GM23248 (cell line): ENCODE data around the gene ARPC5. TPM values are rescaled to one million over a fixed set of nuclear protein-coding genes. Genes with fewer than 3 reads are reported as not detected.

Experiments used
- DNase-seq: peaks from one replicate; pipeline ENCODE4 v3.0.0-alpha.2; 2015
- H2AFZ ChIP-seq: fragments of 200-600 bp; sonication (generic); 2 replicates; pipeline ENCODE4 v1.6.1; 2016; ENCODE audit warnings: antibody characterized with exemption
- H3F3A ChIP-seq: fragments of 200-600 bp; sonication (generic); 2 replicates; pipeline ENCODE4 v1.6.1; 2016; ENCODE audit warnings: mild to moderate bottlenecking, antibody characterized with exemption, mixed run types; ENCODE audit not compliant: insufficient read depth
- H3K27ac ChIP-seq: fragments of 200-600 bp; sonication (generic); 2 replicates; pipeline ENCODE4 v1.5.1; 2016; ENCODE audit warnings: mild to moderate bottlenecking
- H3K27me3 ChIP-seq: fragments of 200-600 bp; sonication (generic); replicated peaks from 2 replicates; pipeline ENCODE4 v1.6.1; 2016; ENCODE audit warnings: mild to moderate bottlenecking; ENCODE audit not compliant: insufficient read depth
- H3K36me3 ChIP-seq: fragments of 200-600 bp; sonication (generic); 2 replicates; pipeline ENCODE4 v1.6.1; 2016; ENCODE audit warnings: low read depth, mild to moderate bottlenecking
- H3K4me1 ChIP-seq: fragments of 200-600 bp; sonication (generic); 2 replicates; pipeline ENCODE4 v1.6.1; 2016; ENCODE audit warnings: mild to moderate bottlenecking; ENCODE audit not compliant: insufficient read depth
- H3K4me2 ChIP-seq: fragments of 200-600 bp; sonication (generic); one replicate; pipeline ENCODE4 v1.6.1; 2016; ENCODE audit warnings: mild to moderate bottlenecking; ENCODE audit not compliant: unreplicated experiment
- H3K4me3 ChIP-seq: fragments of 200-600 bp; sonication (generic); 2 replicates; pipeline ENCODE4 v1.5.1; 2016; ENCODE audit warnings: mild to moderate bottlenecking
- H3K79me2 ChIP-seq: fragments of 200-600 bp; sonication (generic); 2 replicates; pipeline ENCODE4 v1.6.1; 2016; ENCODE audit warnings: mild to moderate bottlenecking; ENCODE audit not compliant: insufficient read depth
- H3K9ac ChIP-seq: fragments of 200-600 bp; sonication (generic); 2 replicates; pipeline ENCODE4 v1.6.1; 2016; ENCODE audit warnings: mild to moderate bottlenecking
- H3K9me2 ChIP-seq: fragments of 200-600 bp; sonication (generic); 2 replicates; pipeline ENCODE4 v1.6.1; 2016; ENCODE audit warnings: mixed run types, mild to moderate bottlenecking, moderate library complexity; ENCODE audit not compliant: insufficient read depth
- H3K9me3 ChIP-seq: fragments of 200-600 bp; sonication (generic); one replicate; pipeline ENCODE4 v1.6.1; 2017; ENCODE audit warnings: low read depth
- H4K20me1 ChIP-seq: fragments of 200-600 bp; sonication (generic); 2 replicates; pipeline ENCODE4 v1.6.0; 2016; ENCODE audit not compliant: insufficient read depth
- EZH2 ChIP-seq: fragments of 200-600 bp; sonication (generic); IDR thresholded peaks from 2 replicates; pipeline ENCODE4 v1.6.1; 2018; ENCODE audit warnings: antibody characterized with exemption, mild to moderate bottlenecking; ENCODE audit not compliant: insufficient read depth, poor library complexity, severe bottlenecking
- EZH2phosphoT487 ChIP-seq: fragments of 200-600 bp; sonication (generic); IDR thresholded peaks from 2 replicates; pipeline ENCODE4 v1.6.1; 2018; ENCODE audit warnings: antibody characterized with exemption, moderate library complexity, mild to moderate bottlenecking, low read depth; ENCODE audit not compliant: insufficient read depth
- WGBS, 2 experiments: methylation state at CpG; one replicate each; pipeline ENCODE4 v1.1.6; 2015 to 2017; ENCODE audit warnings: low lambda C conversion rate in 2 of 2, low coverage in 1 of 2; ENCODE audit errors: missing lambda C conversion rate in 2 of 2; 5-methylcytosine and 5-hydroxymethylcytosine counted together
- in situ Hi-C: fragments of 300-500 bp; cut with MboI; formaldehyde crosslinking; loops from 2 replicates; pipeline ENCODE4 v1.15.0; 2020
- polyA plus RNA-seq: library from polyadenylated mRNA; unstranded; fragments of >200 nt; fragmentation: Nextera tagmentation; extraction: Ambion mirVana; gene quantifications from 2 replicates; pipeline ENCODE4 v1.2.1, GENCODE V29; 2016
- total RNA-seq: library from RNA; depleted of rRNA; stranded (reverse); fragments of >200 nt; shearing (Covaris generic); gene quantifications from 2 replicates; pipeline ENCODE4 v1.2.3, GENCODE V29; 2014

ARPC5 gene
- total and polyA plus RNA-seq, 2 experiments from 2014 or later: 388 to 666 TPM

DNA sequence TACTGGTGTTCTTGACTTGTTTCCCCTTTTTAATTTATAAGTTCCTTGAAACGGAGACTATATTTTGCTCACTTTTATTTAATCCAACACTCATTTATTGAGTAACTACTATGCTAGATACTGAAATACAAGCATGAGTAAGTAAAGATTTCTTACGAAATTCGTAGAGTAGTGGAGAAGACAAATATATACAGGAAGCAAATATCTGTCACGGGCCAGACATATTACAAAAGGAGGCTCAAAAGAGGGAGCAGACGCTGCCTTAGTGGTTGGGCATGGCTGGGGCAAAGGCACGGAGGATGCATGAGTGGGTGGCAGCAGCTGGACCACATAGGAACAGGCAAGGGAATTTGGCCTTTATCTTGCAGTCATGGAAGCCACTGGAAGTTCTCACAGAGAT is 52.1 kb downstream of the ARPC5 start:
- Histone ChIP-seq H3K9ac (no peak overlapping the region), H3K9me3 (no peaks in the 10 kb centered on the region), H3K36me3 (no peaks in the 10 kb centered on the region), H3K79me2 (no peaks in the 10 kb centered on the region), H4K20me1 (no peaks in the 10 kb centered on the region), H3K27me3 (no peaks in the 10 kb centered on the region), H3K27ac (no peak overlapping the region), H3K4me2 (no peak overlapping the region), H3K9me2 (no peaks in the 10 kb centered on the region), H2AFZ (no peak overlapping the region), H3K4me3 (no peak overlapping the region), H3K4me1 (no peaks in the 10 kb centered on the region), H3F3A (peaks cover 5% of the 10 kb centered on the region; the same call in 1 of the 2 replicates)
- no peak for TF ChIP-seq EZH2
- no peak for TF ChIP-seq EZH2phosphoT487
- peak; percentile 58 for DNase-seq
- in situ Hi-C loops: no loop called here
- 70 to 72% methylated on average over 6 of the region's 6 CpGs for WGBS, 2 experiments

DNA sequence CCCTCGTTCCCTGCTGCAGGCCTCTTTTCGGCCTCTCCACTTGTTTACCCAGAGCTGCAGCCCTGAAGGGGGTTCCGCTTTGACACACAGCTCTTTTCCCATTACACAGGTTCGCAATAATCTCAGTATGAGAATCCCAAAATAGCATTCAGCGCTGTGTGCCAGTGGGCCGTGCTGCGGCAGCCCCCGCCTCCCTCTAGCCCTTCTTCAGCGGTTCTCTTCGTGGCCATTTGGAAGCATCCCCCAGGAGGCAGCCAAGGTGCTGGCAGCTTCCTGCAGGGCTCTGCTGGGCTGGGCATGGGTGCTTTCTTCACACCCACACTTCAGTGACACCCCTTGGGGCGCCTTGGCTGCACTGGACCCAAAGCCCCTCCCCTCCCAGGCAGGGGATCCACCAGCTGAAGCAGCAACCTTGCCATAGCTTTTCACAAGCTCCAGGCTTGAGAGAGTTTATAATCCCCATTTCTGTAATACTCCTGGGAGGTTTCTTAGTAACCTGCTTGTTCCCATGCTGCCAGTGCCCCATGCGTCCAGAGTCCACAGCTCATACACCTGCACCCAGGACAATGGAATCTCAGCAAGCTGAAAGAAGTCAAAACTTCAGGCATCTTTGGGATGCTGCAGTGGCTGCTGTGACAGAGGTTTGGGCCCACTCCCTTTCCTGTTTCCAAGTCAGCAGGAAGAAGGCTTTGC is 53.4 kb downstream of the ARPC5 start:
- Histone ChIP-seq H3K4me3 (no peak overlapping the region), H3K27me3 (no peaks in the 10 kb centered on the region), H3K27ac (no peak overlapping the region), H2AFZ (no peak overlapping the region), H3K9ac (no peak overlapping the region), H3K9me3 (no peaks in the 10 kb centered on the region), H3K36me3 (no peaks in the 10 kb centered on the region), H3K9me2 (no peaks in the 10 kb centered on the region), H3K4me2 (no peak overlapping the region), H3F3A (peaks cover 5% of the 10 kb centered on the region; the same call in 1 of the 2 replicates), H4K20me1 (no peaks in the 10 kb centered on the region), H3K4me1 (no peaks in the 10 kb centered on the region), H3K79me2 (no peaks in the 10 kb centered on the region)
- DNase-seq: no peak
- TF ChIP-seq EZH2 (no peak), EZH2phosphoT487 (no peak)
- 87 to 92% methylated on average over 12 of the region's 12 CpGs for WGBS, 2 experiments
- in situ Hi-C loops: no loop called here

GRCh38 chr1:183580281-183580682 is 55.3 kb downstream of the ARPC5 start:
- no peaks in the 10 kb centered on the region for H3K27me3 ChIP-seq
- no peaks in the 10 kb centered on the region for H3K9me3 ChIP-seq
- H3K27ac ChIP-seq: no peak overlapping the region
- H4K20me1 ChIP-seq: no peaks in the 10 kb centered on the region
- in situ Hi-C loops: no loop called here
- no peak for TF ChIP-seq EZH2
- TF ChIP-seq EZH2phosphoT487: no peak
- H3K36me3 ChIP-seq: no peaks in the 10 kb centered on the region
- H3K4me2 ChIP-seq: no peak overlapping the region
- H3K9me2 ChIP-seq: no peaks in the 10 kb centered on the region
- no peak overlapping the region for H2AFZ ChIP-seq
- H3K9ac ChIP-seq: no peak overlapping the region
- H3K4me1 ChIP-seq: no peaks in the 10 kb centered on the region
- H3K79me2 ChIP-seq: no peaks in the 10 kb centered on the region
- 57 to 59% methylated on average over 8 of the region's 8 CpGs for WGBS, 2 experiments
- H3F3A ChIP-seq: peaks cover 5% of the 10 kb centered on the region; the same call in 1 of the 2 replicates
- DNase-seq: no peak
- no peak overlapping the region for H3K4me3 ChIP-seq

GRCh38 chr1:183578856-183579255 is 56.7 kb downstream of the ARPC5 start:
- in situ Hi-C loops: no loop called here
- Histone ChIP-seq H3K9me2 (no peaks in the 10 kb centered on the region), H3K9ac (no peak overlapping the region), H4K20me1 (no peaks in the 10 kb centered on the region), H3K36me3 (no peaks in the 10 kb centered on the region), H3K4me1 (no peaks in the 10 kb centered on the region), H3F3A (peaks cover 5% of the 10 kb centered on the region; the same call in 1 of the 2 replicates), H3K79me2 (no peaks in the 10 kb centered on the region), H3K27ac (no peak overlapping the region), H3K9me3 (no peaks in the 10 kb centered on the region), H3K4me2 (no peak overlapping the region), H2AFZ (no peak overlapping the region), H3K27me3 (no peaks in the 10 kb centered on the region), H3K4me3 (no peak overlapping the region)
- TF ChIP-seq EZH2phosphoT487 (no peak), EZH2 (no peak)
- no peak for DNase-seq
- 62 to 70% methylated on average over 2 of the region's 2 CpGs for WGBS, 2 experiments
